HepG2 (cell line): ENCODE results near the gene RPS28. TPM values are rescaled to one million over a fixed set of nuclear protein-coding genes. Genes with fewer than 3 reads are reported as not detected.

ENCODE experiments used
- FOXO1 ChIP-seq: sonication (generic); formaldehyde crosslinking; IDR thresholded peaks from 2 replicates; pipeline ENCODE4 v1.4.0; 2020; ENCODE audit warnings: missing genetic modification reagents
- GABPA ChIP-seq, 2 experiments: IDR thresholded peaks; 2 replicates each; pipeline ENCODE4 v1.6.1; 2011 to 2016; ENCODE audit warnings: low read depth in 2 of 2, low read length in 1 of 2, missing biosample characterization in 1 of 2, missing genetic modification characterization in 1 of 2
- GATA4 ChIP-seq: sonication (generic); IDR thresholded peaks from 2 replicates; pipeline ENCODE4 v1.6.1; 2016; ENCODE audit warnings: antibody characterized with exemption, low read depth, borderline replicate concordance
- HOXA7 ChIP-seq: sonication (generic); formaldehyde crosslinking; IDR thresholded peaks from 2 replicates; pipeline ENCODE4 v1.8.1; 2022; ENCODE audit warnings: mild to moderate bottlenecking, missing genetic modification reagents, moderate library complexity
- MYC ChIP-seq: sonication (generic); formaldehyde crosslinking; IDR thresholded peaks from 2 replicates; pipeline ENCODE4 v1.9.0; 2021; ENCODE audit warnings: missing genetic modification reagents, borderline replicate concordance
- PAWR ChIP-seq: sonication (generic); formaldehyde crosslinking; IDR thresholded peaks from 2 replicates; pipeline ENCODE4 v1.4.0; 2020; ENCODE audit warnings: missing genetic modification reagents, mild to moderate bottlenecking, borderline replicate concordance
- ZNF3 ChIP-seq: IDR thresholded peaks from 2 replicates; pipeline ENCODE4 v1.7.0; 2017; ENCODE audit warnings: inconsistent platforms
- ZNF451 ChIP-seq: sonication (generic); formaldehyde crosslinking; IDR thresholded peaks from 2 replicates; pipeline ENCODE4 v1.5.0; 2020; ENCODE audit warnings: mild to moderate bottlenecking, missing genetic modification reagents
- ZNF724P ChIP-seq: sonication (generic); formaldehyde crosslinking; IDR thresholded peaks from 2 replicates; pipeline ENCODE4 v1.8.0; 2022; ENCODE audit warnings: missing genetic modification reagents, borderline replicate concordance
- polyA plus RNA-seq, 8 experiments: library from polyadenylated mRNA; depleted of rRNA in 3 of 8; stranded (reverse) in 7 of 8; unstranded in 1 of 8; fragments of >200 nt; fragmentation: Illumina TruSeq in 4 of 8; extraction: Trizol in 4 of 8; gene quantifications; 2 replicates each; pipeline versions ENCODE4 v1.2.1 to v1.2.3, GENCODE V29; 2011 to 2016; ENCODE audit warnings: low read depth in 4 of 8, missing spikeins in 1 of 8, mixed read lengths in 1 of 8; ENCODE audit not compliant: insufficient read depth in 1 of 8
- total RNA-seq, 5 experiments: library from RNA; depleted of rRNA; stranded (reverse); fragments of >200 nt; fragmentation: Illumina TruSeq; extraction: Trizol; gene quantifications; 2 replicates each; pipeline ENCODE4 v1.2.3, GENCODE V29; 2016; ENCODE audit warnings: low read depth in 1 of 5
- TF ChIP-seq, protein P1 (sequence below): IDR thresholded peaks from 2 replicates; pipeline ENCODE4 v1.6.1; 2016
- TF ChIP-seq, protein P2 (sequence below): sonication (generic); formaldehyde crosslinking; IDR thresholded peaks from 2 replicates; pipeline ENCODE4 v1.4.0; 2020; ENCODE audit warnings: mild to moderate bottlenecking, missing genetic modification reagents
- TF ChIP-seq, protein P3 (sequence below), 2 experiments: fragments of 450-650 bp in 1 of 2; sonication (generic) in 1 of 2; formaldehyde crosslinking; IDR thresholded peaks; 2 replicates each; pipeline versions ENCODE4 v1.5.0 to v1.8.0; 2020 to 2022; ENCODE audit warnings: mild to moderate bottlenecking in 1 of 2, missing genetic modification reagents in 1 of 2
- TF ChIP-seq, protein P4 (sequence below): sonication (generic); formaldehyde crosslinking; IDR thresholded peaks from 2 replicates; pipeline ENCODE4 v1.4.0; 2020; ENCODE audit warnings: mild to moderate bottlenecking, missing genetic modification reagents
- TF ChIP-seq, protein P5 (sequence below): sonication (generic); formaldehyde crosslinking; IDR thresholded peaks from 2 replicates; pipeline ENCODE4 v1.4.0; 2020; ENCODE audit warnings: missing genetic modification reagents, borderline replicate concordance

The RPS28 gene
- total and polyA plus RNA-seq, 2 of the 13 experiments (the other 11 are each of a cell fraction or from before 2014, with no cell fraction given) = 281 to 545 TPM

DNA sequence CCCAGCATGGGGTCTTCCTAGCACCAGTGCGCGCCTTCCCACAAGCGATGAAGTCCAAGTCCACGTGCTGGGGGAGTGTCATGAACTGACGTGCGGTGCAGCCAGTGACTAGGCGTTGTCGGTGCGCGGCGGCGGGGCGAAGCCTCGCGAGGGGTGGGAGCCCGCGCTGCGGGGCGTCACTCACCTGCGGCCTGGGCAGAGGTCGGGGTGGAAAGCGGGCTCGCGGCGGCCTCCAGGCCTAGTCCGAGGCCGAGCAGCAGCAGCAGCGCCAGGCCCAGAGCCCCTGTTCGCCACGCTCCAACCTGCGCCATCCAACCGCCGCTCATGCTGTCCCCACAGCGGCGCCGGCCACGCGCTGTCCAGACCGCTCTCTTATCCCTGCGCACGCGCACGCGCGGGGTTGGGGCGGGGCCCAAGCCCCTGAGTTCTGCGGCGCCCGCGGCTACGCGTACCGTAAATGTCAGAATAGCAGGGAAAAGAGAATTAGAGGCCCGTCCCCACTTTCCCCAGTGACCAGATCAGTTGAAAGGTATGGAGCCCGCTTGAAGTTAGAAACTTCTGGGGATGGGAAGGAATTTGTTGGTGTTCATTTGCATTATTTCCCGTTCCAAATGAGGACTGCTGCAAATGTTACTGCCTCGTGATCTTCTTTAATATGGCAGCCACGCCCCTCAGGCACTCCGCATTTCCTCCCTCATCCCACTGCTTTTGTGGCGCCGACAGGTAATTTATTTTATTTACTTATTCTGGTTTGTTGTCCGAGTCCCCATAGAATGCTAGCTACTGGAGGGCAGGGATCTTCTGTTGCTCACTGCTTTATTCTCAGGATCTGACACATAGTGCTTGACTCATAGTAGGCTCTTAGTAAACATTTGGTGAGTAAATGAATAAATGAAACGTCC is 13.1 kb upstream of the RPS28 start, which contains the start of gene CD320 (continued):
- TF ChIP-seq, protein P1, sequence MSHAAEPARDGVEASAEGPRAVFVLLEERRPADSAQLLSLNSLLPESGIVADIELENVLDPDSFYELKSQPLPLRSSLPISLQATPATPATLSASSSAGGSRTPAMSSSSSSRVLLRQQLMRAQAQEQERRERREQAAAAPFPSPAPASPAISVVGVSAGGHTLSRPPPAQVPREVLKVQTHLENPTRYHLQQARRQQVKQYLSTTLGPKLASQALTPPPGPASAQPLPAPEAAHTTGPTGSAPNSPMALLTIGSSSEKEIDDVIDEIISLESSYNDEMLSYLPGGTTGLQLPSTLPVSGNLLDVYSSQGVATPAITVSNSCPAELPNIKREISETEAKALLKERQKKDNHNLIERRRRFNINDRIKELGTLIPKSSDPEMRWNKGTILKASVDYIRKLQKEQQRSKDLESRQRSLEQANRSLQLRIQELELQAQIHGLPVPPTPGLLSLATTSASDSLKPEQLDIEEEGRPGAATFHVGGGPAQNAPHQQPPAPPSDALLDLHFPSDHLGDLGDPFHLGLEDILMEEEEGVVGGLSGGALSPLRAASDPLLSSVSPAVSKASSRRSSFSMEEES = peak; percentile 34; the same call in 1 of the 2 replicates
- TF ChIP-seq MYC (CRISPR knock-in tag) = peak; percentile 98
- TF ChIP-seq HOXA7 (CRISPR knock-in tag) = no peak
- peak; percentile 23; the same call in 1 of the 2 replicates for TF ChIP-seq FOXO1 (CRISPR knock-in tag)
- TF ChIP-seq, protein P2, sequence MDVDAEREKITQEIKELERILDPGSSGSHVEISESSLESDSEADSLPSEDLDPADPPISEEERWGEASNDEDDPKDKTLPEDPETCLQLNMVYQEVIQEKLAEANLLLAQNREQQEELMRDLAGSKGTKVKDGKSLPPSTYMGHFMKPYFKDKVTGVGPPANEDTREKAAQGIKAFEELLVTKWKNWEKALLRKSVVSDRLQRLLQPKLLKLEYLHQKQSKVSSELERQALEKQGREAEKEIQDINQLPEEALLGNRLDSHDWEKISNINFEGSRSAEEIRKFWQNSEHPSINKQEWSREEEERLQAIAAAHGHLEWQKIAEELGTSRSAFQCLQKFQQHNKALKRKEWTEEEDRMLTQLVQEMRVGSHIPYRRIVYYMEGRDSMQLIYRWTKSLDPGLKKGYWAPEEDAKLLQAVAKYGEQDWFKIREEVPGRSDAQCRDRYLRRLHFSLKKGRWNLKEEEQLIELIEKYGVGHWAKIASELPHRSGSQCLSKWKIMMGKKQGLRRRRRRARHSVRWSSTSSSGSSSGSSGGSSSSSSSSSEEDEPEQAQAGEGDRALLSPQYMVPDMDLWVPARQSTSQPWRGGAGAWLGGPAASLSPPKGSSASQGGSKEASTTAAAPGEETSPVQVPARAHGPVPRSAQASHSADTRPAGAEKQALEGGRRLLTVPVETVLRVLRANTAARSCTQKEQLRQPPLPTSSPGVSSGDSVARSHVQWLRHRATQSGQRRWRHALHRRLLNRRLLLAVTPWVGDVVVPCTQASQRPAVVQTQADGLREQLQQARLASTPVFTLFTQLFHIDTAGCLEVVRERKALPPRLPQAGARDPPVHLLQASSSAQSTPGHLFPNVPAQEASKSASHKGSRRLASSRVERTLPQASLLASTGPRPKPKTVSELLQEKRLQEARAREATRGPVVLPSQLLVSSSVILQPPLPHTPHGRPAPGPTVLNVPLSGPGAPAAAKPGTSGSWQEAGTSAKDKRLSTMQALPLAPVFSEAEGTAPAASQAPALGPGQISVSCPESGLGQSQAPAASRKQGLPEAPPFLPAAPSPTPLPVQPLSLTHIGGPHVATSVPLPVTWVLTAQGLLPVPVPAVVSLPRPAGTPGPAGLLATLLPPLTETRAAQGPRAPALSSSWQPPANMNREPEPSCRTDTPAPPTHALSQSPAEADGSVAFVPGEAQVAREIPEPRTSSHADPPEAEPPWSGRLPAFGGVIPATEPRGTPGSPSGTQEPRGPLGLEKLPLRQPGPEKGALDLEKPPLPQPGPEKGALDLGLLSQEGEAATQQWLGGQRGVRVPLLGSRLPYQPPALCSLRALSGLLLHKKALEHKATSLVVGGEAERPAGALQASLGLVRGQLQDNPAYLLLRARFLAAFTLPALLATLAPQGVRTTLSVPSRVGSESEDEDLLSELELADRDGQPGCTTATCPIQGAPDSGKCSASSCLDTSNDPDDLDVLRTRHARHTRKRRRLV (CRISPR knock-in tag) = no peak
- TF ChIP-seq, protein P3, sequence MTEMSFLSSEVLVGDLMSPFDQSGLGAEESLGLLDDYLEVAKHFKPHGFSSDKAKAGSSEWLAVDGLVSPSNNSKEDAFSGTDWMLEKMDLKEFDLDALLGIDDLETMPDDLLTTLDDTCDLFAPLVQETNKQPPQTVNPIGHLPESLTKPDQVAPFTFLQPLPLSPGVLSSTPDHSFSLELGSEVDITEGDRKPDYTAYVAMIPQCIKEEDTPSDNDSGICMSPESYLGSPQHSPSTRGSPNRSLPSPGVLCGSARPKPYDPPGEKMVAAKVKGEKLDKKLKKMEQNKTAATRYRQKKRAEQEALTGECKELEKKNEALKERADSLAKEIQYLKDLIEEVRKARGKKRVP (CRISPR knock-in tag; IDR thresholded peaks at IDR 0.05) = peak in 1 of 2 experiments; percentile 38; a peak in 1 of 4 replicates
- peak; percentile 90 for TF ChIP-seq ZNF724P (CRISPR knock-in tag)
- TF ChIP-seq GATA4 = peak; percentile 56; the same call in 1 of the 2 replicates
- no peak; the same call in 1 of the 2 replicates for TF ChIP-seq ZNF451 (CRISPR knock-in tag)
- TF ChIP-seq ZNF3 = no peak
- TF ChIP-seq, protein P4, sequence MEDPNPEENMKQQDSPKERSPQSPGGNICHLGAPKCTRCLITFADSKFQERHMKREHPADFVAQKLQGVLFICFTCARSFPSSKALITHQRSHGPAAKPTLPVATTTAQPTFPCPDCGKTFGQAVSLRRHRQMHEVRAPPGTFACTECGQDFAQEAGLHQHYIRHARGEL = 0 out of 2 replicates have a peak, but pooled peaks have one; percentile 55
- no peak; the same call in none of the 2 replicates for TF ChIP-seq PAWR
- no peak for TF ChIP-seq GABPA (IDR thresholded peaks at IDR 0.05; ENCODE audit: low read depth, low read length)
- no peak for TF ChIP-seq GABPA (CRISPR knock-in tag; IDR thresholded peaks at IDR 0.05; ENCODE audit: low read depth)
- TF ChIP-seq, protein P5, sequence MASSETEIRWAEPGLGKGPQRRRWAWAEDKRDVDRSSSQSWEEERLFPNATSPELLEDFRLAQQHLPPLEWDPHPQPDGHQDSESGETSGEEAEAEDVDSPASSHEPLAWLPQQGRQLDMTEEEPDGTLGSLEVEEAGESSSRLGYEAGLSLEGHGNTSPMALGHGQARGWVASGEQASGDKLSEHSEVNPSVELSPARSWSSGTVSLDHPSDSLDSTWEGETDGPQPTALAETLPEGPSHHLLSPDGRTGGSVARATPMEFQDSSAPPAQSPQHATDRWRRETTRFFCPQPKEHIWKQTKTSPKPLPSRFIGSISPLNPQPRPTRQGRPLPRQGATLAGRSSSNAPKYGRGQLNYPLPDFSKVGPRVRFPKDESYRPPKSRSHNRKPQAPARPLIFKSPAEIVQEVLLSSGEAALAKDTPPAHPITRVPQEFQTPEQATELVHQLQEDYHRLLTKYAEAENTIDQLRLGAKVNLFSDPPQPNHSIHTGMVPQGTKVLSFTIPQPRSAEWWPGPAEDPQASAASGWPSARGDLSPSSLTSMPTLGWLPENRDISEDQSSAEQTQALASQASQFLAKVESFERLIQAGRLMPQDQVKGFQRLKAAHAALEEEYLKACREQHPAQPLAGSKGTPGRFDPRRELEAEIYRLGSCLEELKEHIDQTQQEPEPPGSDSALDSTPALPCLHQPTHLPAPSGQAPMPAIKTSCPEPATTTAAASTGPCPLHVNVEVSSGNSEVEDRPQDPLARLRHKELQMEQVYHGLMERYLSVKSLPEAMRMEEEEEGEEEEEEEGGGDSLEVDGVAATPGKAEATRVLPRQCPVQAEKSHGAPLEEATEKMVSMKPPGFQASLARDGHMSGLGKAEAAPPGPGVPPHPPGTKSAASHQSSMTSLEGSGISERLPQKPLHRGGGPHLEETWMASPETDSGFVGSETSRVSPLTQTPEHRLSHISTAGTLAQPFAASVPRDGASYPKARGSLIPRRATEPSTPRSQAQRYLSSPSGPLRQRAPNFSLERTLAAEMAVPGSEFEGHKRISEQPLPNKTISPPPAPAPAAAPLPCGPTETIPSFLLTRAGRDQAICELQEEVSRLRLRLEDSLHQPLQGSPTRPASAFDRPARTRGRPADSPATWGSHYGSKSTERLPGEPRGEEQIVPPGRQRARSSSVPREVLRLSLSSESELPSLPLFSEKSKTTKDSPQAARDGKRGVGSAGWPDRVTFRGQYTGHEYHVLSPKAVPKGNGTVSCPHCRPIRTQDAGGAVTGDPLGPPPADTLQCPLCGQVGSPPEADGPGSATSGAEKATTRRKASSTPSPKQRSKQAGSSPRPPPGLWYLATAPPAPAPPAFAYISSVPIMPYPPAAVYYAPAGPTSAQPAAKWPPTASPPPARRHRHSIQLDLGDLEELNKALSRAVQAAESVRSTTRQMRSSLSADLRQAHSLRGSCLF (CRISPR knock-in tag) = no peak; the same call in none of the 2 replicates
